GM19035 (cell line): Measurements from ENCODE around the gene CDKN1A.

Source experiments
- ATAC-seq: cut with Tn5 transposase; IDR thresholded peaks from one replicate; pipeline ENCODE4 v1.9.1; 2021; ENCODE audit not compliant: unreplicated experiment

CDKN1A gene

DNA sequence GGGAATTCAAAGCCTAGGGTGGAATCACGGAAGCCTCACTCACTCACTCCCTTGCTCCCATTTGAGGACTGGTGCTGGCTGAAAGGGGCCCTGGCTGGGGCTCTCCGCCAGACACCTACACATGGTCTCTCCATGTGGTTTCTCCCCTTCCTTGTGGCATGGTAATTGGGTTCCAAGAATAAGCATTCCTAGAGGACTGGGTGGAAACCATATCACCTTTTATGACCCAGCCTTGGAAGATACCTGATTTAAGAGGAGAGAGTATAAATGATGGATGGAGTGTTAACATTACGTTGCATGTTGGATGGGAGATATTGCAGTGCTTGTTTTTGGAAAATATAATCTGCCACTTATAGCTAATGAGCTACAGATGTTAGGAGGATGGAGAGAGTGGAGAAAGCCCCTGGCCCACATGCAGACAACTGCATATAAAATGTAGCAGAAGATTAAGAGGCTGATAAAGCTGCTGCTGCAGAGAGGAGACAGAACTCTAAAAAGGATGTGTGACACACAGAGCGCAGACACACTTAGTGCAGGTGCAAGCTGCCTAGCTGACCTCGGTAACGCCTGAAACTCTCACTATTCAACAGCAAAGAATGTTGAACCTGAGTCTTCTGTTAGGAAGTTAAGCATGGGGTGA, 23.3 kb upstream of the CDKN1A start:
- ATAC-seq, result no peak

DNA sequence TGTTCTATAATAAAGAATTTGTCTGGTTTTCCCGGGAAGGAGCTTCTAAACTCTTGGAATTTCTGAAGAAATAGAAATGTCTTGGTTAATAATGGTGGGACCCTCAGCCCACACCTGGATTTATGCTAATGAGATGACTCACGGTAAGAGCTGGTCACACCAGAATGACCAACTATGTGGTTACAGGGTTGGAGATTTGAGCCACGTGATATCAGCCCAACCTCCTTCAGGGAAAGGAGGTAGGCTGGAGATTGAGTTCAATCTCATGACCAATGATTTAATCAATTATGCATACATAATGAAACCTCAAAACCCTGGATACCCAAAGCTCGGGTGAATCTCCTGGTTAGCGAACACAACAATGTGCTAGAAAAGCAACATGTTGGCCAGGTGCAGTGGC, 22.1 kb upstream of the CDKN1A start:
- ATAC-seq, result no peak

DNA sequence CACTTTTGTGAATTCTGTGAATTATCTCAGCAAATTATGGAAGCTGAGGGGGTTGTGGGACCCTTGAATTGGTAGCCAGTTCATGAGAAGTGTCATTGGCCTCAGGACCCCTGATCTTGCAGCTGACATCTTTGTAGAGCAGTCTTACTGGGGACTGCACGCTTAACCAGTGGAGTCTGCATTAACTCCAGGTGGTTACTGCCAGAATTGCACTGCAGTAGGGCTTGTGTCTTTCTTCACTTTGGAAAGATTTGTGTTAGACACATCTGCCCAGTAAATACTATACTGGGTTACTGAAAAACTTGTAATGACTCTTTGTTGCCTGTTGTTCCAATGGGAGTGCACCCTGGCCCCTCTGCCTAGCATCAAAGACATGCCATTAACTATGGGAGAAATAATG, 21.2 kb upstream of the CDKN1A start:
- ATAC-seq, result no peak

DNA sequence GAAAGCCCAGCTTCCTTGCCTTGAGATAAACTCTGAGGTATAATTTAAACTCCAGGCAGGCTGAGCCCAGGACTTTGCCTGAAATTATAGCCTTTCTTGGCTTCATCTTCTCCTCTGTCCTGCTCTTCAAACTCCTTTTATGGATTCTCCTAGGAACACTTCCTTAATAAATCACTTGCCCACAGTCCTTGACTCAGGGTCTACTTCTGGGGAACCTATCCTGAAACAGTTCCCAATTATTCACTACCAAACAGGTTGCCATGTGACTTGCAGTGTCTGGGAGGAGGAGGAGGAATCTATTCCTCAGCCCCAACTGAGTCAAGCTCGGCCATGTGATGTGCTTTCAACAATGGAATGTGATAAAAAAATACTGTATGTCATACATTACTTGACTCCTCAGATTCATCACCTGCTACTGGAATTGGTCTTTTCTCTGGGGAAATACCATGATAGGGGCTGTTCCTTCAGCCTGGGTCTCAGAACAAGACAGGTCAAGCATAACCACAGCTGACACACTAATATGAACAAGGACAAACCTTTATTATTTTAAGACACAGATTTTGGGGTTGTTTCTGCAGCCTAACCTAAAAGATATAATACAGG, 20.5 kb upstream of the CDKN1A start:
- no peak for ATAC-seq

DNA sequence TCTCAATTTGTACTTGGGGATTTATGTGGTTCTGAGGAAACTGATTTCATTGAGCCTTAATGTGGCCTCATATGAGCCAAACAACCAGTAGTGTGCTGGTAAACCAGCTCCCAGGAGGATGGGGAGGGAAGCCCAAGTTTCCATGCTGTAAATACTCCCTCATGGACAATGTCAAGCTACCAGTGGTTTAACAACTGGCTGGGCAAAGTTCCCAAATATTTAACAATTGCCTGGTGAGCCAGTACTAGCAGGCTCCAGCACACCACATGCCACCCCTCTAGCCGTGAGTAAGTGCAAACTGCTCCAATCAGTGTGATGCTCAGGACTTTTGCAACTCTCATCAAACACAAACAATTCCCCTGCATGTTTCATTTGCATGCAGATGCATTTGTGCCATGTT, 19.2 kb upstream of the CDKN1A start:
- no peak for ATAC-seq

DNA sequence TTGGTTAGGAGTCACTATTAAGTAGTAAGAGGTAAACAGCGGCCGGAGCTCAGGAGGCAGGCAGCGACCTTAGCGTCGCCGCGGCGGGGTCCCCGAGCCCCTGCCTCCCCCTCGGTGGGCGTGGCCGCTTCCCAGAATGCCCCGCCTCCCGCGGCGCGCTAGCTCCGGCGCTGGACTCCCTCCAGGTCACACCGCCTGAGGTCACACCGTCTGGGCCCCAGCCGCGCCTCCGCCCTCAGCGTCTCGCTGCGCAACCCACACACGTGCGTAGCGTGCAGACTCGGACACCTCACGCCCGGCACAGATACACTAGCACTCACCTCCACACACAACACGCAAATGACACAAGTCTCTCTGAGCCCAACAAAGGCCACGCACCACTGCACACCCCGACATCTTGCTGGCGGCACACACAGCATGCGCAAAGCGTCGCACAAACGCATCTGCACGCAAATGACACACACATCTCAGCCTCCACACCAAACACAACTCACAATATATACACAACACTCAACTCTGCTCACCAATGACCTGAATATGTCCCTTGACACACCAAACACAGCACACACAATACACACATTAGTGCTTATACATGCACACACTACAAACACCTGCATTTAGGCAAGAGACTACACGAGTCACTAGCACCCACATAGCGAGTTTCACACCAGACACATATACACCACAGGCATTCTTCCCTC, 17.6 kb upstream of the CDKN1A start:
- no peak for ATAC-seq

DNA sequence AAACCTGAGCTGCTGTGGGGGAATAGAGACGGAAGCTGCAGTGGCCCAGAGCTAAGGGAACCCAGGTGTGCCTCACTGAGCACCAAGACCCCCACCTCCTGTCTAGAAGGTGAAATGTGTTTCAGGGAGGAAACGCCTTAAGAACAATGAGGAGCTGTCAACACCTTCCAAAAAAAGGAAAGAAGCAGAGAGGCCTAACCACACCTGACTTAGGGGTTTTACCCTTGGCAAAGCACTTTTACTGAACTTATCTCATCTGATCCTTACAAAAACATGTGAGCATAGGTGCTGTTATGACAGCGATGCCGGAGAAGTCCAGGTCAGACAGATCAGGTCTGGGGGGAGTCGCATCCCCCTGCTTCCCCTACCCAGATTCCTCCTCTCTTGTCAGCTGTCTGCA, 16.1 kb upstream of the CDKN1A start:
- no peak for ATAC-seq

DNA sequence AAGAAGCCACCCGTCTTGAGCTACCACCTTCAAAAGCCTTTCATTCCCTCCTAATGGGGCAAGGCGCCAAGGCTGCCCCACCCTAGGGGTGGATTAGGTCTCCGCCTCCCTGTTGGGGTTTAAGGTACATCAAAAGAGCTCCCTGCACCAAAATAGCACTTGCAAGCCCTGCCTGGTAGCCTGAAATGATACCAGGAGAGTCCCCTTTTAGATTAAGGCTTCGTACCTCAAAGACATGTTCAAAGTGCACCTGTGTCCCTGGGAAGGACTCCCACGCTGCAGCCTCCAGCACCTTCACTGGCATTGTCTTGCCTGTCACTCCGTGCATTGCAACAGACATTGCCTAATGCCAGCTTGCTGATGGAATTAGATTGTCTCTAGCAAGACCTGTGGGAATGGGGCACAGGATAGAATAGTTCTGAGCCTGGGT, 15.7 kb upstream of the CDKN1A start:
- ATAC-seq, result no peak

DNA sequence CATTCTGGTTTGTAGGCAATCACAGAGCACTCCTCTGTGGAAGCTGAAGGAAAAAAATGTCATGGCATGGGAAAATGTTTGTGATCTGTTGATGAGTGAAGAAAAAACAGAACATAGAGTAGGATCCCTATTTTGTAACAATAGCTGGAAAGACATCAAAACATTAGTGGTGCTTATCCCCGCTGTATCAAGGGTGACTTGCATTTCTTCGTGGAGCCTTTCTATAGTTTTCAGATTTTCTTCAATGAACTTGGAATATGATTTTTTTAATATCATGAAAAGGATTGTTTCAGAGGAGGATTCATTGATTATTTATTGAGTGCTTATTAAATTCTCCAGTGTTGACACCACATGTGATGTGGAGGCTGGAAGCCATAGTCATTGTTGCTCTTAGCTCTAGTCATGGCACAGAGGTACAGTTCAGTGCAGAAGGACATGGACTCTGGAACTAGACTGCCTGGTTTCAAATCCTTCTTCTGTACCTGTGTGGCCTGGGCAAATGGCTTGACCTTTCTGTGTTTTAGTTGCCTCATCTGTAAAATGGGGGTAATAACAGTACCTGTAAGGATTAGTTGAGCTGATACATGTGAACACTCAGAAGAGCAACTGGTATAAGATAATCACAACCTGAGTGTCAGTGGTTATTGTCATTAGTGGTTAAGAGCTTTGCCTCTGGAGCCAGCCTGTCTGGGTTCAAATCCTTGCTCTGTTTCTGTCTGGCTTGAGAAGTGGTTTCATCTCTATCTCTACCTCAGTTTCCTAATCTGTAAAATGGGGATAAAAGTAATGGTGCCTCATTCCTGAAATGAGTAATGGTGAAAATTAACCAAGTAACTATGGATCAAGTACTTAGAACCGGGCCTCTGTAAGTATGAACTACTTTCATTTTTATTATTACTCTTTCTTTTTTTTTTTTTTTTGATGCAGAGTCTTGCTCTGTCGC, 14.7 kb upstream of the CDKN1A start:
- no peak for ATAC-seq

DNA sequence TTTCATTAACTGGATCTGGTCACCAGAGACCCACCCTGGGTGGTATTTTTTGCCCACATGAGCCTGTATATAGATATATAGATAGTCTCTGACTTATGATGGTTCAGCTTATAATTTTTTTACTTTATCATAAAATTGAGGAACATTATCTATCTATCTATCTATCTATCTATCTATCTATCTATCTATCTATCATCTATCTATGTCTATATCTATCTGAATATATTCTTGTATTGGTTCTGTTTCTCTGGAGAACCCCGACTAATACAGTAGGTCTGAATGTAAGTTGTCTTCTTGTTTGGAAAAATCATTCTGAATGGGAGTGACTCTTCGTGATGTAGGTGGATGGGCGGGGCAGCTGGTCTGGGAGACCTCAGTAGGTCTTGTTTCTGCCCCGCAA, 13.3 kb upstream of the CDKN1A start:
- ATAC-seq, result no peak

DNA sequence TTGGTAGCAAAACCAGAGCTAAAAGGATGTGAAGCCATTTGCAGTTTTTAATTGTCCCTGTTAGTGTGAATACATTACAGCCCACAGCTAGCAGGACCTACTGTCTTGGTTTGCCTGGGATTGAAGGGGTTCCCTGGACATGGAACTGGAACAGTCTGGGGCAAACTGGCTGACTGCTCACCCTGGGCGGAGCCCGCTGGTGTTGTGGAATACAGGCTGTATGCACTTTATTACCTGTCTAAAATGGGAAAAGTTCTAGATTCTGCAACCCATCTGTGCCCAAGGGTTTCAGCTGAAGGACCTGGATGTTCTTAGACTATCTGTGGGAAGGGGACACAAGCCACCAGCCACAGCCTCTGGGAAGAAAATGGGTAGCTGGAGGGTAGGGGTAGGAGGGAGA, 12.2 kb upstream of the CDKN1A start:
- no peak for ATAC-seq

DNA sequence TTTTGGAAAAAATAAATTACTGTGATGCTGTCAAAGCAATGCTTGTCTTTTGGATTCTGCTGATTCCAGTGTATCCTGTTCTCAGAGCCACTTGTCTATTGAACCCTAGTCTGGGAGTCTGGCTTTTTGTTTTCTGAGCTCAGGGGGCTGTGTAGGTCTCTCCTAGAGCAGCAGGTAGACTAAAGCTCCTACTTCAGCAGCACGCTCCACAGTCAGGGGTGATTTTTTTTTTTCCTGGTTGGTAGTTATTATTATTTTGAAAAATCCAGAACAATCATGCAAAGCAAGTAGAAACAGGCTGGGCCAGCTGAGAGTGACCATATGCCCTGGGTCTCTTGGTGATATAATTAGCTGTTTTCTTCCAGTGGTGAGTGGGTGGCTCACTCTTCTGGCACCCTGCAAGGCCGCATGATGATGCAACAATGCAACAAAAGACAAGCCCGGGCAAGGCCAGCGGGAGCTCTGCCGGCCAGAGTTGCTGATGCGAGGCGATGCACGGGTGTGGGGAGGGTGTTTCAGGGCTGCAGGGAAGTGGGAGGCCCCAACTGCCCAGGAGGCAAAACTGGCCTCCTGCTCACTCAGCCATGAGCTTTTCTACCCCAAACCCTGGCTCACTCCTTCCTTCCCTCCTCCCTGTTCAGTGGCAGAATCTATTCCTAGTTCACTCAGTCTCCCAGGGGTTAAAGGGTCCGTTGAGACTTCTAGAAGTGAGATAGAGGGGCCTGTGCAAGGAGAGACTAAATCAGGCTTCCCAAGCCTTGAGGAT, 11.5 kb upstream of the CDKN1A start:
- ATAC-seq, result peak; percentile 86

DNA sequence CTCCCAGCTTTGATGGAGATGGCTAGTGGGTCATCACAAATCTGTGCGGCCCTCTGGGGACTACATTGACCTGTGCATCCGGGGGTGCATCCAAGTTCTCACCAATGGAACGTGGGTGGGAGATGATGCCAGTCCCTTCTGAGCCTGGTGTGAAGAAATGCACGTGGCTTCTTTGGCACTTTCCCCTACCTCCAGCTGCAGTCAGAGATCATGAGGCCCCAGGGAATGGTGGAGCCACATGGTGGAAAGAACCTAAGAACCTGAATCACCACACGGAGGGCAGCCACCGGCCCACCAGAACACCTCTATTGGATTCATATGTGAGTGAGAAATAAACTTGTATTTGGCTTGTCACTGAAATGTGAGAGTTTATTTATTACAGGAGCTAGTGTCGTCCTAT, 9.9 kb upstream of the CDKN1A start:
- no peak for ATAC-seq

DNA sequence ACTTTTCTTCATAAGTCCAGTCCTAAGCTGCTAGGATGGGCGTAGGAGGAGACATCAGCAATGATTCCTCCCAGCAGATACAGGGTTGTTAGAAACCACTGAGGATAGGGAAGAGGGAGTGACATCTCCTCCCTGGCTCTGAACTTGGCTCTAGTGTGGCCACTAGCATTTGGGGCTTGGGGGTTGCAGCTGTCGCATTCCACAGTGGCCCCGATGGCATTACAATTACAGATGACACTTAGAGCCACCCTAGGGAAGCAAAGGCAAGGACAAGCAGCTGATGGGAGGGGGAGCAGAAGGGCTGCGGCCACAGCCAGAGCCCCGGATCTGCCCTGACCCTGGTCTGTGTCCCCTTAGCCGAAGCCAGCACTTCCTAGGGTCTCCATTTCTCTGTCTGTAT, 9.5 kb upstream of the CDKN1A start:
- ATAC-seq, result no peak

DNA sequence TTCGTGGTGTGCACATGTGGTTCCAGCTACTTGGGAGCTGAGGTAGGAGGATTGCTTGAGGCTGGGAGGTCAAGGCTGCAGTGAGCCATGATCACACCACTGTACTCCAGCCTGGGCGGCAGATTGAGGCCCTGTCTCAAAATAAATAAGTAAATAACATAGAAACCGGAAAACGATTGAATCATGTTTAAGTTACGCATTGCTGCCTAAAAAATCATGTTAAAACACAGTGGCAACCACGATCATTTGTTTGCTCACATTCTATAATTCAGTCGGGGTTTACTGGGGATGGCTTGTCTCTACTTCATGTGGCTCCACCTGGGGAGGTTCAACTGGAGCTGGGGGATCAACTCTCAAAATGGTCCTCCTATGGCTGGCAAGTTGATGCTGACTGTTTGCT, 8.2 kb upstream of the CDKN1A start:
- no peak for ATAC-seq

DNA sequence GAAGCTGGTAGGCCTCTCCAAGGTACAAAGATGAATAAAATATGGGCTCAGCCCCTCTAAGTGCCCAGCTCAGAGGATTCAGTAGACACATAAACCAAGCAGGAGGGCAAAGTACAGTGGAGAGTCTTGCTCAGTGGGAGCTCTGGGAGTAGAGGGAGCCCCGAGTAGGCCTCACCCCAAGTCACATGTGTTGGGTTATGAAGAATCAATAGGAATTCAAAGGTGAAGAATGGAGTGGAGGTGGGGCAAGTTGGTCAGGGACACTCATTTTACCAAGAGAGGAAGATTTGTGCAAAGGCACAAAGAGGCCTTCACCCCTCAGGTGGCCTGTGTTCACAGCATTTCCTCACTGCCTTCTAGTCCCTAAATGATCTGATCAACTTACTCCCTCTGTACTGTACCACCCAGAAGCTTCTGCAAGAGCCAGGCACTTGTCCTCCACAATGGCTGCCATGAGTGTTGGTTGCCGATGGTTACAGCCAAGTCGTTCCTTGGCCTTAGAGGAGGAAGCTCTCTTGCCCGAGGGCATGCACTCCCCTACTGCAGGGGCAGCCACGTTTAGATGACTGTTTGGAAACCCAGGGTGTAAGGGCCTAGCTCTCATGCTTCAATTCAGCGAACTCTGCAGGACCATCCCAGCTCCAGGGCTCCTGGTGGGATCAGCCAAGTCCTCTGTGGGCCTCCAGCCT, 6.7 kb upstream of the CDKN1A start:
- no peak for ATAC-seq

DNA sequence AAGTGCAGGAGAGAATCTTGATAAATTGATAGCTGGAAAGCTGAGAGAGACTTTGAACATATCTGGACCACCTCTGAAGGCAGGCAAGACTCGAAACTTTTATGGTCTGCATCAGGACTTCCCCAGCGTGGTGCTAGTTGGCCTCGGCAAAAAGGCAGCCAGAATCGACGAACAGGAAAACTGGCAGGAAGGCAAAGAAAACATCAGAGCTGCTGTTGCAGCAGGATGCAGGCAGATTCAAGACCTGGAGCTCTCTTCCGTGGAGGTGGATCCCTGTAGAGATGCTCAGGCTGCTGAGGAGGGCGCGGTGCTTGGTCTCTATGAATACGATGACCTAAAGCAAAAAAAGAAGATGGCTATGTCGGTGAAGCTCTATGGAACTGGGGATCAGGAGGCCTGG, 4.6 kb upstream of the CDKN1A start:
- ATAC-seq, result no peak

DNA sequence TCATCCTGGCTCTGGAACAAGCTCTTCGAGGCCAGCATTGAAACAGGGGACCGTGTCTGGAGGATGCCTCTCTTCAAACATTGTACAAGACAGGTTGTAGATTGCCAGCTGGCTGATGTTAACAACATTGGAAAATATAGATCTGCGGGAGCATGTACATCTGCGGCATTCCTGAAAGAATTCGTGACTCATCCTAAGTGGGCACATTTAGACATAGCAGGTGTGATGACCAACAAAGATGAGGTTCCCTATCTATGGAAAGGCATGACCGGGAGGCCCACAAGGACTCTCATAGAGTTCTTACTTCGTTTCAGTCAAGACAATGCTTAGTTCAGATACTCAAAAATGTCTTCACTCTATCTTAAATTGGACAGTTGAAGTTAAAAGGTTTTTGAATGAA, 3.6 kb upstream of the CDKN1A start:
- ATAC-seq, result no peak

DNA sequence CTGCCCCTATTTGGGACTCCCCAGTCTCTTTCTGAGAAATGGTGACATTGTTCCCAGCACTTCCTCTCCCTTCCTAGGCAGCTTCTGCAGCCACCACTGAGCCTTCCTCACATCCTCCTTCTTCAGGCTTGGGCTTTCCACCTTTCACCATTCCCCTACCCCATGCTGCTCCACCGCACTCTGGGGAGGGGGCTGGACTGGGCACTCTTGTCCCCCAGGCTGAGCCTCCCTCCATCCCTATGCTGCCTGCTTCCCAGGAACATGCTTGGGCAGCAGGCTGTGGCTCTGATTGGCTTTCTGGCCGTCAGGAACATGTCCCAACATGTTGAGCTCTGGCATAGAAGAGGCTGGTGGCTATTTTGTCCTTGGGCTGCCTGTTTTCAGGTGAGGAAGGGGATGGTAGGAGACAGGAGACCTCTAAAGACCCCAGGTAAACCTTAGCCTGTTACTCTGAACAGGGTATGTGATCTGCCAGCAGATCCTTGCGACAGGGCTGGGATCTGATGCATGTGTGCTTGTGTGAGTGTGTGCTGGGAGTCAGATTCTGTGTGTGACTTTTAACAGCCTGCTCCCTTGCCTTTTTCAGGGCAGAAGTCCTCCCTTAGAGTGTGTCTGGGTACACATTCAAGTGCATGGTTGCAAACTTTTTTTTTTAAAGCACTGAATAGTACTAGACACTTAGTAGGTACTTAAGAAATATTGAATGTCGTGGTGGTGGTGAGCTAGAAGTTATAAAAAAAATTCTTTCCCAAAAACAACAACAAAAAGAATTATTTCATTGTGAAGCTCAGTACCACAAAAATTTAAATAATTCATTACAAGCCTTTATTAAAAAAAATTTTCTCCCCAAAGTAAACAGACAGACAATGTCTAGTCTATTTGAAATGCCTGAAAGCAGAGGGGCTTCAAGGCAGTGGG, 2.1 kb upstream of the CDKN1A start:
- ATAC-seq, result no peak
